CD8-positive, alpha-beta memory T cell (primary cell): ENCODE measurements around the gene MINK1. TPM values are rescaled to one million over a fixed set of nuclear protein-coding genes. Genes with fewer than 3 reads are reported as not detected.

ENCODE experiments used
- CTCF ChIA-PET: fragments of 350-600 bp; sonication (Branson Sonifier 250); formaldehyde crosslinking; loops from one replicate; lab custom pipeline; 2021; ENCODE audit warnings: antibody characterized with exemption; lab: Charles Lee
- POLR2A ChIA-PET: fragments of 350-600 bp; sonication (Branson Sonifier 250); formaldehyde crosslinking; loops from one replicate; lab custom pipeline; 2021; ENCODE audit warnings: antibody characterized with exemption; lab: Charles Lee
- DNase-seq, 5 donors: peaks; one replicate each; pipeline versions ENCODE4 v3.0.0 to v3.0.0-alpha.2; 2020 to 2022; ENCODE audit warnings: mixed read lengths in 1 of 5
- H3K27ac ChIP-seq: one replicate; pipeline ENCODE4 v1.7.0; 2013; ENCODE audit warnings: low read depth, mild to moderate bottlenecking, low read length, moderate library complexity
- H3K27me3 ChIP-seq: 2 replicates; pipeline ENCODE4 v1.7.0; 2013; ENCODE audit warnings: low read length, mild to moderate bottlenecking; ENCODE audit not compliant: insufficient read depth, poor library complexity, severe bottlenecking
- H3K36me3 ChIP-seq: 2 replicates; pipeline ENCODE4 v1.7.0; 2013; ENCODE audit warnings: mild to moderate bottlenecking, low read length, moderate library complexity; ENCODE audit not compliant: insufficient read depth
- H3K4me1 ChIP-seq: 2 replicates; pipeline ENCODE4 v1.7.0; 2013; ENCODE audit warnings: mild to moderate bottlenecking, low read length, moderate library complexity; ENCODE audit not compliant: insufficient read depth
- H3K4me3 ChIP-seq: 2 replicates; pipeline ENCODE4 v1.7.0; 2013; ENCODE audit warnings: mild to moderate bottlenecking, low read length
- H3K9me3 ChIP-seq: 2 replicates; pipeline ENCODE4 v1.7.0; 2013; ENCODE audit warnings: mild to moderate bottlenecking, low read length
- H3K27ac Mint-ChIP-seq, 8 donors: one replicate each; pipeline ENCODE4 v1.8.0; 2020 to 2021; ENCODE audit warnings: mixed read lengths in 8 of 8, mild to moderate bottlenecking in 6 of 8, inconsistent platforms in 3 of 8, moderate library complexity in 3 of 8
- H3K27me3 Mint-ChIP-seq, 2 donors: one replicate each; pipeline ENCODE4 v1.8.0; 2020 to 2021; ENCODE audit warnings: mixed read lengths in 2 of 2, mild to moderate bottlenecking in 1 of 2, moderate library complexity in 1 of 2
- H3K36me3 Mint-ChIP-seq, 3 donors: one replicate each; pipeline ENCODE4 v1.8.0; 2020 to 2021; ENCODE audit warnings: mixed read lengths in 3 of 3, inconsistent platforms in 1 of 3, mild to moderate bottlenecking in 1 of 3
- H3K4me1 Mint-ChIP-seq, 3 donors: one replicate each; pipeline ENCODE4 v1.8.0; 2020 to 2021; ENCODE audit warnings: mixed read lengths in 3 of 3, inconsistent platforms in 1 of 3, mild to moderate bottlenecking in 1 of 3
- H3K4me3 Mint-ChIP-seq, 7 donors: one replicate each; pipeline ENCODE4 v1.8.0; 2020 to 2021; ENCODE audit warnings: mixed read lengths in 7 of 7, mild to moderate bottlenecking in 6 of 7, moderate library complexity in 4 of 7, inconsistent platforms in 2 of 7
- H3K9me3 Mint-ChIP-seq, 5 donors: one replicate each; pipeline ENCODE4 v1.8.0; 2020 to 2022; ENCODE audit warnings: mixed read lengths in 5 of 5, mild to moderate bottlenecking in 3 of 5, moderate library complexity in 2 of 5, inconsistent platforms in 1 of 5
- polyA plus RNA-seq: library from polyadenylated mRNA; unstranded; fragments of 300-500 nt; fragmentation: Illumina TruSeq; gene quantifications from one replicate; pipeline ENCODE4 v1.2.3, GENCODE V29; 2021
- total RNA-seq, 2 experiments: library from RNA; stranded (reverse); gene quantifications; one replicate each; pipeline ENCODE4 v1.2.3, GENCODE V29; 2021

Gene MINK1
- total and polyA plus RNA-seq, 3 experiments from 2014 or later = 30.5 to 58.6 (median 58.6) TPM

DNA sequence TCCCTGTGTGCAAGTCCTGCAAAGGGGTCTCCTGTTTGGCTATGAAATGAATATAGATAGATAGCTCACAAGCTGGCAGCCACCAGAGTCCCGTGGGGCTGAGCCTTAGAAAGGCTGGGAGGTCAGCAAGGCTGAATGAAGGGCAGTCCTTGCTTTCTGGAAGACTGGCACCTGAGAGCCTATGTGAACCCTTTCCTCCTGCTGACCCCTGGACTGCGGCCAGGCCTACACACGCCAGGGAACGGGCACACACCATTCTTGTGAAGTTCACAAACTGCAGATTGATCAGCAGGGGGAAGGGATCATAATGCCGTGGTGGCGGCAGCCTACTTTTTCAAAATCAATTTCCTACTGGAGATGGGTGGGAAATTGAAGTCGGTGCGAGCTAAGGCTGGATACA is 65.2 kb downstream of the MINK1 start:
- ChIA-PET POLR2A (interaction anchor here (2.7 kb wide), 1 partner anchor 69 kb away, joined by 19 read pairs; the partner anchor contains the start of gene SPAG7), CTCF (interaction anchor here (1.1 to 2.6 kb wide), 6 partner anchors 8 to 189 kb away, joined by 3 to 15 read pairs (median 6); partner anchors contain the start of gene ARRB2)
- Mint-ChIP-seq H3K9me3 (no peaks in the 10 kb centered on the region), H3K36me3 (peaks cover 0 to 43% (median 0%) of the 10 kb centered on the region in 3 donors), H3K27me3 (peaks cover 0 to 7% of the 10 kb centered on the region in 2 donors), H3K27ac (peak overlapping the region; percentile 36 to 93 (median 84)), H3K4me1 (peaks cover 24 to 49% (median 33%) of the 10 kb centered on the region in 3 donors), H3K4me3 (peak overlapping the region; percentile 66 to 85 (median 74))
- H3K27ac ChIP-seq = no peak overlapping the region
- H3K36me3 ChIP-seq = peaks cover 26% of the 10 kb centered on the region
- no peaks in the 10 kb centered on the region for H3K9me3 ChIP-seq
- no peaks in the 10 kb centered on the region for H3K27me3 ChIP-seq
- H3K4me3 ChIP-seq = no peak overlapping the region
- H3K4me1 ChIP-seq = peaks cover 39% of the 10 kb centered on the region
- no peak for DNase-seq

DNA sequence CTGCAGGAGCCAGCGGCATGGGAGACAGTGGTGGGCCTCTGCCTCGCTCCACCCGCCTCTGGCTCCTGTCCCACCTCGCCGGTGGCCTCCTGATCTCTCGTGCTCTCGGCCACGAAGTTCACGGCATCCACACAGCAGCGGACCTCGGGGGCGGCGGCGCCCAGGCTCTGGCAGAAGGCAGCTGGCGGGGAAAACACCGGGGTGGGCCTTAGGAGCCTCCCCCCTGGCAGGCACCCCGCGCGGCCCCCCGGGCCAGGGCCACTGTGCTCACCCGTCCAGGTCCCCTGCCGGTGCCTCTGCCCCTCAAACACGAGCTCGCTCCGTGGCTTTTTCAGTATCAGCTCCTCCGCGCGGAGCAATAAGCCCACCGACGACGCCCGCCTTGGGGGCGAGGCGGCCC is 65.8 kb downstream of the MINK1 start:
- peak overlapping the region in 2 of 8 donors; percentile 86 to 98 for H3K27ac Mint-ChIP-seq
- no peaks in the 10 kb centered on the region for H3K9me3 Mint-ChIP-seq
- H3K36me3 Mint-ChIP-seq = peaks cover 0 to 39% (median 0%) of the 10 kb centered on the region in 3 donors
- DNase-seq = no peak
- H3K4me1 Mint-ChIP-seq = peaks cover 28 to 54% (median 38%) of the 10 kb centered on the region in 3 donors
- Histone ChIP-seq H3K9me3 (no peaks in the 10 kb centered on the region), H3K4me1 (peaks cover 45% of the 10 kb centered on the region), H3K27me3 (no peaks in the 10 kb centered on the region), H3K36me3 (peaks cover 20% of the 10 kb centered on the region), H3K4me3 (peak overlapping the region; percentile 83), H3K27ac (peak overlapping the region; percentile 82)
- peaks cover 0 to 7% of the 10 kb centered on the region in 2 donors for H3K27me3 Mint-ChIP-seq
- ChIA-PET CTCF (interaction anchor here (0.7 to 2.6 kb wide), 11 partner anchors 8 to 189 kb away, joined by 3 to 15 read pairs (median 4); partner anchors contain the start of genes ARRB2, MED11, RNF167 and SLC25A11), POLR2A (interaction anchor here (0.6 to 2.7 kb wide), 11 partner anchors 9 to 219 kb away, joined by 3 to 19 read pairs (median 4); partner anchors contain the start of genes PFN1, RNF167, SLC25A11 and SPAG7)
- peak overlapping the region; percentile 91 to 95 (median 93) for H3K4me3 Mint-ChIP-seq

DNA sequence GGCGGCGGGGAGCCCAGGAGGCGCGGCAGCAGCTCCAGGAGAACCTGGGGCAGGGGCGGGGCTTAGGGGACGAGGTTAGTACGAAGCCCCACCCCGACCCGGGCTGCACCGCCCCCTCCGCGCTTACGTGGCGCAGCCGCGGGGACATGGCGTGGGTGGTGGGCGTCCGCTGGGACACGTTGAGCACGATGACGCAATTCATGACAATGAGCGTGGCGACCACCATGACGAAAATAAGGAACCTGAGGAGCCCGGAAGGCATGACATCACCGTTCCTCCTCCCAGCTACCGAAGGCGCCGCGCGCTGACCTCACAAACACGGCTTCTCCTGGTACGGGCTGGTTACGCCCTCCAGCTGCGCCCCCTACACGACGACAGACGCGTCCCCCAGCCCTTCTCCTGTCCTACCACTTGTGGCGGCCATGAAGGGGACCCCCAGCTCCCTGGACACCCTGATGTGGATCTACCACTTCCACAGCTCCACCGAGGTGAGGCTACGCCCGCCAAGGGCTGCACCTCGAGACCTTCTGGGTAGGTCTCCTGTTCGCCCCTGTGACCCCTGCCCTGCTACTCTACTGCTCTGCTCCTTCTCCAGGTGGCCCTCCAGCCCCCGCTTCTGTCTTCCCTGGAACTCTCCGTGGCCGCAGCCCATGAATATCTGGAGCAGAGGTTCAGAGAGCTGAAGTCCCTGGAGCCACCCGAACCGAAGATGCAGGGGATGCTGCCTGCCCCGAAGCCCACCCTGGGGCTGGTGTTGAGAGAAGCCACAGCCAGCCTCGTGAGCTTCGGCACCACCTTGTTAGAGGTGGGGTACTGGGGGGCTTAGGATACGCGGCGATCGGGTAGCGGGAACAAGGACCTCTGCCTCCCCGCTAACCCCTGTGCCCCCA is 66.4 kb downstream of the MINK1 start, which contains the start of gene C17orf107:
TSS of gene C17orf107 (plus strand) at position 196 of the 890 bp plus-strand sequence. CDS start at position 423, 227 bp downstream.
- H3K4me3 ChIP-seq = peak within 1 kb of the TSS; percentile 83
- H3K27ac ChIP-seq = peak within 1 kb of the TSS; percentile 82
- H3K4me1 ChIP-seq = peaks cover 45% of the 10 kb centered on the region
- no peaks in the 10 kb centered on the region for H3K9me3 ChIP-seq
- no peaks in the 10 kb centered on the region for H3K27me3 ChIP-seq
- ChIA-PET CTCF (interaction anchor here (0.6 to 2.6 kb wide), 14 partner anchors 9 to 190 kb away, joined by 3 to 15 read pairs (median 4); partner anchors contain the start of genes ARRB2, MED11, RNF167 and SLC25A11), POLR2A (interaction anchor here (0.6 to 2.7 kb wide), 16 partner anchors 9 to 724 kb away, joined by 3 to 19 read pairs (median 4); partner anchors contain the start of genes ARRB2, PFN1, RNF167 and SLC25A11)
- Mint-ChIP-seq H3K4me3 (peak within 1 kb of the TSS; percentile 91 to 95 (median 93)), H3K9me3 (no peaks in the 10 kb centered on the region), H3K27ac (peak within 1 kb of the TSS; percentile 94 to 99 (median 98)), H3K4me1 (peaks cover 28 to 55% (median 38%) of the 10 kb centered on the region in 3 donors), H3K27me3 (peaks cover 0 to 7% of the 10 kb centered on the region in 2 donors), H3K36me3 (peaks cover 0 to 32% (median 0%) of the 10 kb centered on the region in 3 donors)
- peak; percentile 95 to 98 (median 96) for DNase-seq
- peaks cover 15% of the 10 kb centered on the region for H3K36me3 ChIP-seq

DNA sequence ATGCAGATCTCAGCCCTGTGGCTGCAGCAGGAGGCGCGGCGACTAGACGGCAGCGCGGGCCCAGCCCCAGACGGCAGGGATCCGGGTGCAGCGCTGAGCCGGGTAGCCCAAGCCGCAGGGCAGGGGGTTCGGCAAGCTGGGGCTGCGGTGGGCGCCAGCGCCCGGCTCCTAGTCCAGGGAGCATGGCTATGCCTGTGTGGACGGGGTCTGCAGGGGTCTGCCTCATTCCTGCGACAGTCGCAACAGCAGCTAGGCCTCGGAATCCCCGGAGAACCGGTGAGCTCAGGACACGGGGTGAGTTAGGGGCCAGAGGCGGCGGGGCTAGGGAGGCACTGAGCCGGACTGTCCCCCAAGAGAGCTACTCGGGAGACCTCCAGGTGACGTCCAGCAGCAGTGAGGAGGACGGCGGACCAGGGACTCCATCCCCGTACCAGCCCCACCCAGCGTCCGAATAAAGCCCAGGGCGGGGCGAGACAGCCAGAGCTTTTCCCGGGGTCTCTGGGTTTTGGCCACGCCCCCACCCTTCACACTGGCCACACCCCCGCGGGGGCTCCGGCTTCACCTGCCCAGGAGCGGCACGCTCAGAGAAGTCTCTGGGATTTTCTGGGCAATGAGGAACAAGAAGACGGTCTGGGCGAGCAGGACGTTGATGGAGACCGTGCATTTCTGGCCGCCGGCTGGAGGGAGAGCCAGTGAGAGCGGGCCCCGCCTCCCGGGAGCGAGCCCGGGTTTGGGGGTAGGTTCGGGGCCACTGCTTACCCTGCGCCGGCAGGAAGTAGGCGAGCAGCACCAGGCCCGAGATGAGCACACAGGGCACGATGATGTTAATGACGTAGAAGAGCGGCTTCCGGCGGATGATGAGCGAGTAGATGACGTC is 67.3 kb downstream of the MINK1 start:
- peak overlapping the region; percentile 91 to 95 (median 93) for H3K4me3 Mint-ChIP-seq
- Histone ChIP-seq H3K36me3 (peaks cover 8% of the 10 kb centered on the region), H3K27ac (peak overlapping the region; percentile 82), H3K9me3 (no peaks in the 10 kb centered on the region), H3K27me3 (no peaks in the 10 kb centered on the region), H3K4me1 (peaks cover 45% of the 10 kb centered on the region), H3K4me3 (peak overlapping the region; percentile 83)
- H3K36me3 Mint-ChIP-seq = peaks cover 0 to 24% (median 0%) of the 10 kb centered on the region in 3 donors
- ChIA-PET CTCF (interaction anchor here (0.6 to 2.6 kb wide), 11 partner anchors 9 to 191 kb away, joined by 3 to 15 read pairs (median 4); partner anchors contain the start of genes ARRB2, MED11, RNF167 and SLC25A11), POLR2A (interaction anchor here (0.6 to 2.7 kb wide), 10 partner anchors 8 to 725 kb away, joined by 3 to 19 read pairs (median 4); partner anchors contain the start of genes ARRB2, RNF167, SLC25A11 and SPAG7)
- H3K27me3 Mint-ChIP-seq = peaks cover 0 to 7% of the 10 kb centered on the region in 2 donors
- peak overlapping the region; percentile 61 to 99 (median 98) for H3K27ac Mint-ChIP-seq
- no peaks in the 10 kb centered on the region for H3K9me3 Mint-ChIP-seq
- peak; percentile 44 to 84 (median 73) for DNase-seq
- peaks cover 28 to 58% (median 38%) of the 10 kb centered on the region in 3 donors for H3K4me1 Mint-ChIP-seq

DNA sequence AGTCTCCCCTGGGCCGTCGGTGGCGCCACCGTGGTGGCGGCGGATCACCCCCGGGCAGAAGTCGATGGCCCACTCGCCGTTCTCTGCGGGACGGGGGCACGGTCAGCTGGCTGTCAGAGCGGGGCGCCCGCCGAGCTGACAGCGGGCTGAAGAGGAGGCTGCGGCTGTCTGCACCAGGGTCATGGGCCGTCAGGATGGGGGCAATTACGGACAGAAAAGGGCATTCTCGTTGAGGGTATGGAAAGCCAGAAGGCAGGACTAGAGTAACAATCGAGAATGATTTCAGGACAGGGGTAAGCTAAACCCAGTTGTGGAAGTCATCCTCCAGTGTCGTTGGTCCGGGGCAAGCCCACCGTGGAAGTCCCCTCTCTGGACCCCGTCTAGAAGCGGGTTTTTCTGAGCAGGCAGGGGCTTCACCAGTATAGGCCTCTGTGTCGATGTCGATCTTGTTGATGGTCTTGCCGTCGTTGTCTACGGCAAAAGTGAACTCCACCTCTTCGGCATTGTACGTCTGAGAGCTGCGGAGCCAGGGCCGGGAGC is 68.0 kb downstream of the MINK1 start:
- H3K27ac Mint-ChIP-seq = peak overlapping the region; percentile 61 to 99 (median 91)
- peaks cover 45% of the 10 kb centered on the region for H3K4me1 ChIP-seq
- peaks cover 0 to 18% (median 0%) of the 10 kb centered on the region in 3 donors for H3K36me3 Mint-ChIP-seq

DNA sequence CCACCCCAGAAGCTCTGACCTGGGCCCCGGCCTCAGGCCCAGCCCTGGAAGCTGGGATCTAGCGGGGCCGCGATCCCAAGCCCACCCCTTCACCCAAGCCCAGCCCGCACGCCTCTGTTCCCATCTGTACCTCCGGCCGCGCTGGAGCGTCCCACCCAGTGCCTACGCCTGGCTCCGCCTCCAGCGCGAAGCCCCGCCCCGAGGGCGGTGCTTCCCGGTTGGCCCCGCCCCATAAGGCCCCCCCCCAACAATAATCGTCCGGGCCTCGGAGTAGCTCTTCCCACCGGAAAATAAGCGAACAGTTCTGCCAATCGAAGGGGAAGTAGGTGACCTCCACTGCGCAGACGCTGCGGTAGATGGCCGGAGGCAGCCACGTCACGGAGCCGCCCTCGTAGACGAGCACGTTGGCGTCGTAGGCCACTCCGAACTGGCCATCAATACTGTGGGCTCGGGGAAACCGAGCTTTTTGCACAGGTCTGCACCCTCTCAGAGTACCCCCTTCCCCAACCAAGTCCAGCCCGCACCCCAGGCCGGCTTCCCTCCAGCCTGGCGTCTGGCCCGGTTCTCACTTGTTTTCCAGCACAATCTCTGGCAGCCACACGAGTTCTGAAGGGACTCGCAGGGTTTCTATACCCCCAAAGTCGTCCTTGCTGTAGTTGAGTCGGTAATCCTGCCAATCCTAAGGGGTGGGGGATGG is 68.7 kb downstream of the MINK1 start:
- no peak overlapping the region for H3K4me3 ChIP-seq
- Mint-ChIP-seq H3K36me3 (peaks cover 0 to 11% (median 0%) of the 10 kb centered on the region in 3 donors), H3K9me3 (no peaks in the 10 kb centered on the region), H3K27me3 (peaks cover 0 to 7% of the 10 kb centered on the region in 2 donors), H3K4me3 (peak overlapping the region in 6 of 7 donors; percentile 84 to 94 (median 91)), H3K4me1 (peaks cover 28 to 58% (median 38%) of the 10 kb centered on the region in 3 donors), H3K27ac (peak overlapping the region in 6 of 8 donors; percentile 83 to 99 (median 94))
- H3K27ac ChIP-seq = no peak overlapping the region
- DNase-seq = peak in 1 of 5 donors; percentile 58
- peaks cover 45% of the 10 kb centered on the region for H3K4me1 ChIP-seq
- POLR2A ChIA-PET = interaction anchor here (0.6 to 1.1 kb wide), 2 partner anchors 46 to 160 kb away, joined by 3 read pairs; no protein-coding TSS in a partner anchor
- H3K27me3 ChIP-seq = no peaks in the 10 kb centered on the region
- H3K36me3 ChIP-seq = peaks cover 2% of the 10 kb centered on the region
- CTCF ChIA-PET = interaction anchor here (1.2 to 1.8 kb wide), 10 partner anchors 10 to 335 kb away, joined by 3 to 10 read pairs (median 4); partner anchors contain the start of genes ARRB2, RNF167, SLC25A11 and SPAG7
- H3K9me3 ChIP-seq = no peaks in the 10 kb centered on the region

More for the DNA sequence above, 68.0 kb downstream of the MINK1 start:
- no peak for DNase-seq
- Histone ChIP-seq H3K27me3 (no peaks in the 10 kb centered on the region), H3K4me3 (peak overlapping the region; percentile 83), H3K27ac (no peak overlapping the region), H3K36me3 (peaks cover 8% of the 10 kb centered on the region), H3K9me3 (no peaks in the 10 kb centered on the region)
- ChIA-PET CTCF (interaction anchor here (1.2 to 2.3 kb wide), 6 partner anchors 9 to 191 kb away, joined by 3 to 11 read pairs (median 4); partner anchors contain the start of genes ARRB2, RNF167, SLC25A11 and SPAG7), POLR2A (interaction anchor here (1.1 to 2.7 kb wide), 3 partner anchors 46 to 191 kb away, joined by 3 to 19 read pairs (median 4); partner anchors contain the start of genes ARRB2 and SPAG7)
- H3K27me3 Mint-ChIP-seq = peaks cover 0 to 7% of the 10 kb centered on the region in 2 donors
- peaks cover 28 to 58% (median 38%) of the 10 kb centered on the region in 3 donors for H3K4me1 Mint-ChIP-seq
- peak overlapping the region; percentile 82 to 94 (median 89) for H3K4me3 Mint-ChIP-seq
- H3K9me3 Mint-ChIP-seq = no peaks in the 10 kb centered on the region
